Measurements from ENCODE around the gene MUC5B. TPM values are rescaled to one million over a fixed set of nuclear protein-coding genes. Genes with fewer than 3 reads are reported as not detected.

The MUC5B gene
- total RNA-seq, 1 donor from 2014 or later = not detected

DNA sequence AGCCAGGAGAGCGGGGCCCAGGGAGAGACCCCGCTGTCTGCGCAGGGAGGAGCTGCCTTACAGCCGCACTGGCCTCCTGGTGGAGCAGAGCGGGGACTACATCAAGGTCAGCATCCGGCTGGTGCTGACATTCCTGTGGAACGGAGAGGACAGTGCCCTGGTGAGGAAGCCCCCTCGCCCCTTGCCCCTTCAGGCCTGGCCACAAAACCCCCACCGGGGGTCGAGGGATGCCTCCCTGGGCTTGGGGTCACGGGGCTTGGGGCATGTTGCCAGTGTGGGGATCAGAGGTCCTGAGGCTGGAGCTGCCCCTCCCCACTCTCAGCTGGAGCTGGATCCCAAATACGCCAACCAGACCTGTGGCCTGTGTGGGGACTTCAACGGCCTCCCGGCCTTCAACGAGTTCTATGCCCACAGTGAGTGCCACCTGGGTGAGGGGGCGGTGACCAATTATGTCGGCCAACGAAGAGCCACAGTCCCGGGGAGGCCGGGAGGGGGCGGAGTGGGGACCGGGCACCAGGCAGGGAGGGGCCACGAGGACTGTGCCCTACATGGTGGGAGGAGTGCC, 4.2 kb downstream of the MUC5B start:
- peak; percentile 41 for DNase-seq
- no peak for ATAC-seq (ENCODE audit: poor library complexity)

DNA sequence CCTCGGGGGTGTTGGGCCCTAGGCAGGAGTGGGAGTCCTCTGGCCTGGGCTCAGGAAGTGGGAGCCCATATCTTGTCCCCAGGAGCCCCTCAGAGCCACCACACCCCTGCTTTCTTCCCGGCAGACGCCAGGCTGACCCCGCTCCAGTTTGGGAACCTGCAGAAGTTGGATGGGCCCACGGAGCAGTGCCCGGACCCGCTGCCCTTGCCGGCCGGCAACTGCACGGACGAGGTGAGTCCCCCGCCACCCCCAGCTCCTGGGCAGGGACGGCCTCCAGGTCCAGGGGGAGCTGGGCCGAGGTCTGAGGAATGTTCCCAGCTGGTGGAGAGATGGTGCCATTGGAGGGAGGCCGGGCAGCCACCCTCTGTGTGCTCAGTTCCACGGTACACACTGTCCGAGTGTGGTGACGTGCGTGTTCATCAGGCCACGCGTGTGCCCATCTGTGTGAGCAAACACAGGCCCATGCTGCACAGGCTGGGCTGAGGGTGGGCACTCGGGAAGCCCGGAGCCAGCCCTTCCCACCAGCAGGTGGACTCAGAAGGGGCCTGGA, 4.8 kb downstream of the MUC5B start:
- peak; percentile 27 for DNase-seq
- intact Hi-C loops (cut with DNase I) = no loop called here
- ATAC-seq (ENCODE audit: poor library complexity) = no peak

More for the DNA sequence above, 4.2 kb downstream of the MUC5B start:
- intact Hi-C loops (cut with DNase I) = no loop called here

DNA sequence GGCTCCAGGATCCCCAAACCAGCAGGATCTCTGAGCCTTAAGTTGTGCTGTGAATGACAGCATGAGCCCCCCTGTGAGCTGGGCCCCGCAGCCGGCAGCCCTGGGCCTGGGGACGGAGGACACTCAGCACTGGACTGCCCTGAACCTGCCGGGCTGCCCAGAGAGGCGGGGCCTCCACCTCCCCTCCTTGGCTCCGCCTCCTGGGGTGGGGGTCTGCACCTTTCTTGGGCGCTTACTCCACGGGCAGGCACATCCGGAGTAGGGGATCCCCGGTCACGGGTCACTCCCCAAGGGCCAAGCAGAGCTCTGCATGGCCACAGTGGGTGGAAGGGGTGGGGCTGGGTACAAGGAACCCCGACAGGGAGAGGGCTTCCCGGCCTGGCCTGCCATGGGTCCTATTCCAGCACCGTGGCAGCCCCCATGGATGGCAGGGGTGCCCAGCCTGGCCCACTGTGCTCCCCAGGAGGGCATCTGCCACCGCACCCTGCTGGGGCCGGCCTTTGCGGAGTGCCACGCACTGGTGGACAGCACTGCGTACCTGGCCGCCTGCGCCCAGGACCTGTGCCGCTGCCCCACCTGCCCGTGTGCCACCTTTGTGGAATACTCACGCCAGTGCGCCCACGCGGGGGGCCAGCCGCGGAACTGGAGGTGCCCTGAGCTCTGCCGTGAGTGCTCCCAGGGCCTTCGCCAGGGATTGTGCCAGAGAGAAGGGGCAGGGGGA, 5.4 kb downstream of the MUC5B start:
- intact Hi-C loops (cut with DNase I) = no loop called here
- DNase-seq (peak; percentile 20), ATAC-seq (ENCODE audit: poor library complexity) (no peak)

DNA sequence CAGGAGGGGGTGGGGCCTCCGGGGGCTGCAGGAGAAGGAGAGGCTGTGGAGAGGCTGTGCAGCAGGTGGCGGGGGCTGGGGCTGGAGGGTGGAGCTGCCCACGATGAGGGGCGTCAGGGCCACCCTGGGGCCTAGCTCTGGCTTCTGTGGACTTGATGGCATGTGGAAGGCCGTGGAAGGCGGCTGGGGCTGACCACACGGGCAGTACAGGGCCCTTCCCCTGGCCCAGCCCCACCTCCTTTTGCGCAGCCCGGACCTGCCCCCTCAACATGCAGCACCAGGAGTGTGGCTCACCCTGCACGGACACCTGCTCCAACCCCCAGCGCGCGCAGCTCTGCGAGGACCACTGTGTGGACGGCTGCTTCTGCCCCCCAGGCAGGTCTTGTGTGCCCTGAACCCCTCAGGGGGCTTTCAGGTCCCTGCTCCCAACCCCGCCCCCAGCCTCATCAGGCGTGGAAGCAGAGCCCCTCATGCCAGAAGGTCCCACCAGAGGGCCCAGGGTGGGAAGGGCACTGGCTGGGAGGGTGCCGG, 6.1 kb downstream of the MUC5B start:
- DNase-seq = peak; percentile 15
- intact Hi-C loops (cut with DNase I) = no loop called here
- ATAC-seq (ENCODE audit: poor library complexity) = no peak

DNA sequence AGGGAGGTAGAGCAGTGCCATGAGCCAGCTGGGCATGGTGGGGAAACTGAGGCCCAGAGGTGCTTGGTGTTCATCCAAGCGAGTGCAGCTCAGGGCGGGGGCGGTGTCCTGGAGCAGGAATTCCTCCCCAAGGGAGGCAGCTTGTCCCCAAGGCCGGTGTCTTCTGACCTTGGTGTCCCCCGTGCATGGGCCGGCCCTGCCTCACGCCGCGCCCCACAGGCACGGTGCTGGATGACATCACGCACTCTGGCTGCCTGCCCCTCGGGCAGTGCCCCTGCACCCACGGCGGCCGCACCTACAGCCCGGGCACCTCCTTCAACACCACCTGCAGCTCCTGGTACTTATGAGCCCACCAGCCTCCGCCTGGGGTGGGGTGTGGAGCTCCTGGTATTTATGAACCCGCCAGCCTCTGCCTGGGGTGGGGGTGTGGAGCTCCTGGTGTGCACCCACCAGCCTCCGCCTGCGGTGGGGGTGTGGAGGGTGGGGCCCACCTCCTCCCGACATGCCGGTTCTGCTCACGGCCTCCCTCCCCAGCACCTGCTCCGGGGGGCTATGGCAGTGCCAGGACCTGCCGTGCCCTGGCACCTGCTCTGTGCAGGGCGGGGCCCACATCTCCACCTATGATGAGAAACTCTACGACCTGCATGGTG, 6.7 kb downstream of the MUC5B start:
- intact Hi-C loops (cut with DNase I) = no loop called here
- DNase-seq = peak; percentile 22
- no peak for ATAC-seq (ENCODE audit: poor library complexity)

DNA sequence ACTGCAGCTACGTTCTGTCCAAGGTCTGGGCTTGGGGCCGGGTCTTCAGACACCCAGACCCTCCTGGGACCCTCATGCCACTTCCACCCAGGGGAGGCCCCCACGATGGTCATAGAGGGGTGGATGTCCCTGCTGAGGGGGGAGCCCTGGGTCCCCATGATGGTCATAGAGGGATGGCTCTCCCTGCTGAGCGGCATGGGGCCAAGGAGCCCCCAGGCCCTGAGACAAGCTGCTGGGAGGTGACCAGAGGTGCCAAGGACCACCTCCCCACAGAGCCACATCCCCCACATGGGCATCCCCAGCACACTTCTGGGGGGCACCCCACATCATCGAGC, 7.2 kb downstream of the MUC5B start:
- DNase-seq = peak; percentile 31
- intact Hi-C loops (cut with DNase I) = no loop called here
- no peak for ATAC-seq (ENCODE audit: poor library complexity)

DNA sequence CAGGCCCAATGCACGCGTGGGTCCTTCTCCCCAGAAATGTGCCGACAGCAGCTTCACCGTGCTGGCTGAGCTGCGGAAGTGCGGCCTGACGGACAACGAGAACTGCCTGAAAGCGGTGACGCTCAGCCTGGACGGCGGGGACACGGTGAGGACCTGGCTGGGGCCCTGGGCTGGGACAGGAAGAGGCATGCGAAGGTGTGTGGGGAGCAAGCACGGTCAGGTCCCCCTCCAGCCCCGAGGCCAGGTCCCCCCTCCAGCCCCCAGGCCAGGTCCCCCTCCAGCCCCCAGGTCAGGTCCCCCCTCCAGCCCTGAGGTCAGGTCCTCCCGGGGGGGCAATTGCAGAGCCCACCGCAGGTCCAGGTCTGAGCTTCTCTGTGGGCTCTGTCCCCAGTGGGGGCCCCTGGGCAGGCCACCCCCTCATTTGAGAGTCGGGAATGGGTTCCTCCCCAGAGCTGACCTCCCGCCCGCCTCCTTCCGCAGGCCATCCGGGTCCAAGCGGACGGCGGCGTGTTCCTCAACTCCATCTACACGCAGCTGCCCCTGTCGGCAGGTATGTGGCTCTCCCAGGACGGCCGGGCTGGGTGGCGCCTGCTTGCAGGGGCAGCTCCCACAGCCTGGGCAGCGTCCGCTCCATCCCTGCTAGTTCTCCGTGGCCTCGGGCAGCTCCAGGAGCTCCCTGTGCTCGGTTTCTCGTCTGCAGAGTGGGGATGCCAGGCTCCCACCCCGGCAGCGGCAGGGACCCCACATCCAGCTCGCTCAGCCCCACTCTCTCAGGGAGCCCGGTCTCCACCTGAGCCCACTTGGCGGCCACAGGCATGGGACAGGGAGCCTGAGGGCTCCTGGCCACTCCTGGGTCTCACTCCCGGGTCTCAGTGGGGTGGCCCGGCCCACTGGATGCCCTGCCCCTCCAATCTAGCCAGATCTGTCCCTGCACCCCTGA, 7.9 kb downstream of the MUC5B start:
- intact Hi-C loops (cut with DNase I) = no loop called here
- DNase-seq = peak; percentile 30
- no peak for ATAC-seq (ENCODE audit: poor library complexity)

DNA sequence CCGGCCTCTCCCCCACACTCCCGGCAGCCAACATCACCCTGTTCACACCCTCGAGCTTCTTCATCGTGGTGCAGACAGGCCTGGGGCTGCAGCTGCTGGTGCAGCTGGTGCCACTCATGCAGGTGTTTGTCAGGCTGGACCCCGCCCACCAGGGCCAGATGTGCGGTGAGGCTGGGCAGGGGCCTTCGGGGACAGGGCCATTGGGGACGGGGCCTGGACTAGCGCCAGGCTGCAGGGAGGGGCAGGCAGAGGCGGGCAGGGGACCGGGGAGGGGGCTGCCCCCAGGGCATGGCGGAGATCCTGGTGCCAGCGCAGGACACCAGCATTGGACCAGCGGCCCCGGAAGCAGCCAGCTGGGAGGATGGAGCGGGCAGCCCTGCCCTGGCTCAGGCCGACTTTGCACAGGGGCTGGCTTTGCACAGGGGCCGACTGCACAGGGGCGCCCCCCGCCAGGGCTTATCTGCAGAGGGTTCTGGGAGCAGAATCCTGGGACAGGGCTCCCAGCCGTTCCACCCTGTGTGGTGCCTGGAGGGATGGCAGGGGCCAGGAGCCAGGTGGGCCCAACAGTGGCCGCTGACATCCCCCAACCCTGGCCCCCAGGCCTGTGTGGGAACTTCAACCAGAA, 8.6 kb downstream of the MUC5B start:
- intact Hi-C loops (cut with DNase I) = no loop called here
- ATAC-seq (ENCODE audit: poor library complexity) = no peak
- peak; percentile 30 for DNase-seq

DNA sequence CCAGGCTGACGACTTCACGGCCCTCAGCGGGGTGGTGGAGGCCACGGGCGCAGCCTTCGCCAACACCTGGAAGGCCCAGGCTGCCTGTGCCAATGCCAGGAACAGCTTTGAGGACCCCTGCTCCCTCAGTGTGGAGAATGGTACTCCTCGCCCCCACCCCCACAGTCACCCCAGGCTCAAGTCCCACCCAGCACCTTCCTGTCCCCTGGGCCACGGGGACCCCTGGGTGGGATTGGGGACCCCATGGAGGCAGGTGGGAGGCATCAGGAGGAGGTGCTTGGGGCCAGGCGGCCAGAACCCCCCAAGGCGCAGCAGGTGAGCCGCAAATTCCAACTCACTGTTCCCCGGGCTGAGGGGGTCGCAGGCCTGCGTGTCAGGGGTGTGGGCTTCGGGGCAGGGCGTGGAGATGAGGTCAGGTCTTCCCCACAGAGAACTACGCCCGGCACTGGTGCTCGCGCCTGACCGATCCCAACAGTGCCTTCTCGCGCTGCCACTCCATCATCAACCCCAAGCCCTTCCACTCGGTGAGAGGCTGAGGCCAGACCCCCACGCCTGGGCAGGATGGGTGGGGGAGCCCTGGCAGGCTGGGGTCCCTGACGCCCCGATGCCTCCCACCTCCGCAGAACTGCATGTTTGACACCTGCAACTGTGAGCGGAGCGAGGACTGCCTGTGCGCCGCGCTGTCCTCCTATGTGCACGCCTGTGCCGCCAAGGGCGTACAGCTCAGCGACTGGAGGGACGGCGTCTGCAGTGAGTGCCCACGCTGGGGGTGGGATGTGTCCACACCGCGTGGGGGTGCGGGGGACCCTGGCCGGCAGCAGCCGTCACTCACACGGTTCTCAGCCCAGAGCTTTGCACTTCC, 9.4 kb downstream of the MUC5B start:
- ATAC-seq (ENCODE audit: poor library complexity) (no peak), DNase-seq (peak; percentile 27)
- intact Hi-C loops (cut with DNase I) = no loop called here

DNA sequence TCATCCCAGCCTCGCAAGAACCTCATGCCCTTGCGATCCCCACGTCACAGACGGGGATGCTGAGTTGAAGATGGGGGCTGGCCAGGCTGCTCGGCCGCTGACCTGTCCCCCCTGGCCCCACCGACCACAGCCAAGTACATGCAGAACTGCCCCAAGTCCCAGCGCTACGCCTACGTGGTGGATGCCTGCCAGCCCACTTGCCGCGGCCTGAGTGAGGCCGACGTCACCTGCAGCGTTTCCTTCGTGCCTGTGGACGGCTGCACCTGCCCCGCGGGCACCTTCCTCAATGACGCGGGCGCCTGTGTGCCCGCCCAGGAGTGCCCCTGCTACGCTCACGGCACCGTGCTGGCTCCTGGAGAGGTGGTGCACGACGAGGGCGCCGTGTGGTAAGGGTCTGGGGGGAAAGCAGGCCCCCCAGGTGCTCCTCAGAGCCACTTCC, 10.0 kb downstream of the MUC5B start:
- intact Hi-C loops (cut with DNase I) = no loop called here
- DNase-seq (peak; percentile 20), ATAC-seq (ENCODE audit: poor library complexity) (no peak)

DNA sequence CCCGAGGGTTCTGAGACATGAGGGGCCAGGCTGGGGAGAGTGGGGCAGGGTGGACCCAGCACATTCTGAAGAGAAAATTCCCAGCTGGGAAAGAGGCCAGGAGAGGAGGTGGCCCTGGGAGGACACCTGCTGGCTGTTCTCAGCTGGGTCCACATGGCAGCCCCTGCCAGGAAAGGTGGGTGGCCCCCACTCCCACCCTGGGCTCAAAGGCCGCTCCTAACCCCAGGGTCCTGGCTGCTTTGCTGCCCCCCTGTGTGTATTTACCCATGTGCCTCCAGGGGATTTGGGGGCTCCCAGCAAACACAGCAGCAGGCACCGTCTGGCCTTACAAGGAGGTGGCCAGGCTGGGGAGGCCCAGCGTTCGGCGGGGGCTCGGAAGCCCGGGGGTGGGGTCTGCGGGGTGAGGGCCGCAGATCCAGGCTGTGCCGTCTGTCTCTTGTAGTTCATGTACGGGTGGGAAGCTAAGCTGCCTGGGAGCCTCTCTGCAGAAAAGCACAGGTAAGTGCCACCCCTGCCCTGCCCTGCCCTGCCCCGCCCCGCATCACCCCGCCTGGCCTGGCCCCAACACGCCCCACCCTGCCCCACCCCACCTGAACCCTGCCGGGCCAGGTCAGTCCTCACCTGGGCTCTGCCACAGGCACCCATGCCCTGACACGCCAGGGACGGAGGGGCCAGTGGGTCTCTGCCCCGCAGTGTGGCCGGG, 10.6 kb downstream of the MUC5B start:
- intact Hi-C loops (cut with DNase I) = no loop called here
- ATAC-seq (ENCODE audit: poor library complexity) (no peak), DNase-seq (peak; percentile 11)

DNA sequence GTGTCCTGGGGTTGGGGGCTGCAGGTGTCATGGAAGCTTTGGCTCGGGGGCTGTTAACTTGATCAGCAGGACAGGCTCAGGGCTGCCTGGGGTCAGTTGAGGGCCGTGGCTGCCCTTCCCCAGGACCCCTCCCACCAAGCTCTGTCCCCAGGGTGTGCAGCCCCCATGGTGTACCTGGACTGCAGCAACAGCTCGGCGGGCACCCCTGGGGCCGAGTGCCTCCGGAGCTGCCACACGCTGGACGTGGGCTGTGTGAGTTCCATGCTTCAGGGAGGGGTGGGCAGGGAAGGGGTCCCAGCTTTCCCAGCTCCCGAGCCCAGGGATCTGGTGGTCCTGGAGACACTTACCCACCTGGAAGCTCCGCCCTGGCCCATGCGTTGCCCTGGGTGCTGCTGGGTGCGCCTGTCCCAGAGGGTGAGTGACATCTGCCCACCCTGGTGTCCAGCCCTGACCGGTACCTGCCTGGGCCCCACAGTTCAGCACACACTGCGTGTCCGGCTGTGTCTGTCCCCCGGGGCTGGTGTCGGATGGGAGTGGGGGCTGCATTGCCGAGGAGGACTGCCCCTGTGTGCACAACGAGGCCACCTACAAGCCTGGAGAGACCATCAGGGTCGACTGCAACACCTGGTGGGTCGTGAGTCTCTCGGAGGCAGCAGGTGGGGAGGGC, 11.3 kb downstream of the MUC5B start:
- ATAC-seq (ENCODE audit: poor library complexity) (no peak), DNase-seq (peak; percentile 33)

DNA sequence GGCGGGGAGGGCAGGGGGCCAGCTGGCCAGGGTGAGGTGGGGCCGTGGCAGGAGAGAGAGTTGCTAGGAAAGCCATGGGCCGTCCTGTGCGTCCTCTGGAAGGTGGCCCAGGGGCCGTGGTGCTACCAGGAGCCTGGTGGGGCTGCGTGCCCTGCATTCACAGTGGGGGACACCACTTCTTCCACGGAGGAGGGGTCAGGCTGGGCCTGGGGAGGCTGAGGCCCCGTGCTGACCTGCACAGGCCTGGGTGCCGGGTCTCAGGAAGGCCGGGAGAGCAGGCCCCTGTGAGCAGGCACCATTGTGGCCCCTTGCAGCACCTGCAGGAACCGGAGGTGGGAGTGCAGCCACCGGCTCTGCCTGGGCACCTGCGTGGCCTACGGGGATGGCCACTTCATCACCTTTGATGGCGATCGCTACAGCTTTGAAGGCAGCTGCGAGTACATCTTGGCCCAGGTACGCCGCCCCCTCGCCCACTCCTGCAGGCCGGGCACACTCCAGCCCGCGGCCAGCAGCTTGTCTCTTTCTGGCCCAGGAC, 12.0 kb downstream of the MUC5B start:
- DNase-seq (no peak), ATAC-seq (ENCODE audit: poor library complexity) (no peak)
- intact Hi-C loops (cut with DNase I) = no loop called here

More for the DNA sequence above, 11.3 kb downstream of the MUC5B start:
- intact Hi-C loops (cut with DNase I) = no loop called here

DNA sequence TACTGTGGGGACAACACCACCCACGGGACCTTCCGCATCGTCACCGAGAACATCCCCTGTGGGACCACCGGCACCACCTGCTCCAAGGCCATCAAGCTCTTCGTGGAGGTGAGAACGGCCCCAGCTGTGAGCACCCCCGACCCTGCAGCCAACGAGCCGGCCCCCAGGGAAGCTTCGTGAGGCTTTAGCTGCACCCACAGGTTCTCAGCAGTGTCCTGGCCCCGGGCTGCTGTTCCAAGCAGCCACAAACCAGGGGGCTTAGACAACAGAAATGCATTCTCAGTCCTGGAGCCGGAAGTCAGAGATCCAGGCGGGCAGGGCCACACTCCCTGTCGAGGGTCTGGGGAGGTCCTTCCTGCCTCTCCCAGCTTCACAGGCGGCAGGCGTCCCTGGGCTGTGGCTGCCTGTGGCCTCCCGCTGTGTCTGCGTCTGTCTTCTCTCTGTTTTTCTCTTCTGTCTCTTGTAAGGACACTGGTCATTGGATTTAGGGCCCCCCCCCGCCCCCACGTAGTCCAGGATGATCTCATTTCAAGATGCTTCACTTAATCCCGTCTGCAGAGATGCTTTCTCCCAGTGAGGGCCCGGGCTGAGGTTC, 12.5 kb downstream of the MUC5B start:
- DNase-seq (peak; percentile 33), ATAC-seq (ENCODE audit: poor library complexity) (no peak)
- intact Hi-C loops (cut with DNase I) = no loop called here

DNA sequence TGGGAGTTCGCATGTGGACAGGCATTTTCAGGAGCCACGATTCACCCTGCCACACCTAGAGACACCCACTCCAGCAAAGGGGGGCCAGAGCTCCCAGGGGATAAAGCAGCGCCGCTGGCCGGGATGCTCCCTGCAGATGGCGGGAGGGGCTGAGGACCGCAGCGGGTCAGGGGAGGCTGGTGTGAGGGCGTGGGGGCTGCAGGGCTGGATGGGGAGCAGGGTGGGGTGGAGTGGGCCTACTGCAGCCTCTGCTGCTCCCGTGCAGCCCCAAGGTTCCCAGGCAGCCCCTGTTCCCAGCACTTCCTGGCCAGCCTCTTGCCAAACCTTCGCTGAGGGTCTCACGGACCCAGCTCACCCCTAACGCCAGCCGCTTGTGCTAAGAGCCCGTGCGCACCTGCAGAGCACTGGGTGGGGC, 13.0 kb downstream of the MUC5B start:
- peak; percentile 23 for DNase-seq
- no peak for ATAC-seq (ENCODE audit: poor library complexity)
- intact Hi-C loops (cut with DNase I) = no loop called here

Measured in Right ventricle myocardium superior (tissue), 1 donor.